ENCODE measurements around the gene UBL4B.

UBL4B gene

DNA sequence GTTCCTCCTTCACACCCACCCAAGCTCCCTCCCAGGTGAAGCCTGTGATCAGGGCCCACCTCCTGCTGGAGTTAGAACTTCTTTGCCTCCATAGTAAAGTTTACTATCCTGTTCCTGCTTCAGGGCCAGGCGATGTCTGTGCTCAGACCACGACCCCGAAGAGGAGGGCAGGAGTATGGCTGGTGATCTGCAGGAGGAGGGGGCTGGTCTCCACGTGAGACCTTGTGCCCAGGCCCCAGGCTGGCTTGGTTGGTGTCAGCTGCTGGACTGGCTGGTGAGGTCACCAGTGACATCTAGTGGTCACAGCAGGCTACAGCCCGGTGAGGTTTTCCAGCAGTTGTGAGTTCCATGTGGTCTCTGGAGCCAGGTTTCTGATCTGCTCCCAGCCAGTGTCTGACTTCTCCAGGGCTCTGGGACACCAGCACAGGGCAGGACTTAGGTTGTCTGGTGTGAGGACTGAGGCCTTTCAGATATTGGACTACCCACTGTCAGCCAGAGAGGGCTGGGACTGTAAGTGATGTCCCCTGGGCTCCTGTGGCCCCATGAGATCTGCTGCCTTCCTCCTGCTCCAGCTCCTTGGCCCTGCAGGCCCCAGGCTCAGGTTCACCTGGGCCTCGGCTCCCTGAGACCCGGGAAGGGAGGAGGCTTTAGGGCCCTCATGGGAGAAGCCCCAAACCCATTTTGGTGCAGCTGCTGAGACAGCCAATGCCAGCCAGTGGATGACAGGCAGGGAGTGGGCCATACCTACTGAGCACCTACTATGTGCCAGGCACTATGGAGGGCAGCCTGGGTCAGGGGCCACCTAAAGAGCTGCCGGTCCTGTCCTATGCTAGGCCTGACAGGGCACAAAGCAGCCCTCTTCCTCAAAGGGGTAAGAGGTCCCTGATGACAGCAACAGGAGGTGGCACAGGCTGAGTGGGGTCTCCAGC, 6.0 kb upstream of the UBL4B start:
- no peak overlapping the region for H3K27ac ChIP-seq (ENCODE audit: low read length, poor library complexity, severe bottlenecking)
- H3K9me3 ChIP-seq (ENCODE audit: control insufficient read depth, low read length) = no peaks in the 10 kb centered on the region
- no peak overlapping the region for H3K14ac ChIP-seq (ENCODE audit: low read length in 2 of 2)
- no peak overlapping the region for H2BK120ac ChIP-seq (ENCODE audit: low read depth, low read length)
- no peak overlapping the region for H3K23ac ChIP-seq (ENCODE audit: low read length in 2 of 2)
- H3K9ac ChIP-seq (ENCODE audit: low read length) = no peak overlapping the region
- H3K36me3 ChIP-seq (ENCODE audit: control insufficient read depth in 1 of 2, insufficient read depth in 2 of 2, low read depth in 1 of 2, low read length in 2 of 2) = no peaks in the 10 kb centered on the region
- no peaks in the 10 kb centered on the region for H3K4me1 ChIP-seq (ENCODE audit: control insufficient read depth, insufficient read depth, low read depth, low read length)
- H3K4me2 ChIP-seq (ENCODE audit: low read length, poor library complexity, severe bottlenecking) = no peak overlapping the region
- peaks cover 15 to 73% of the 10 kb centered on the region in 2 experiments for H3K27me3 ChIP-seq (ENCODE audit: control insufficient read depth in 1 of 2, insufficient read depth in 1 of 2, low read length in 2 of 2)
- H3K18ac ChIP-seq (ENCODE audit: low read depth in 1 of 2, low read length in 2 of 2) = no peak overlapping the region
- H3K4me3 ChIP-seq (ENCODE audit: insufficient read depth in 1 of 2, low read depth in 1 of 2, low read length in 2 of 2) = no peak overlapping the region
- H4K91ac ChIP-seq (ENCODE audit: low read length) = no peak overlapping the region
- no peak overlapping the region for H2BK12ac ChIP-seq (ENCODE audit: low read length in 2 of 2)
- H2BK15ac ChIP-seq (ENCODE audit: low read depth, poor library complexity, severe bottlenecking) = no peak overlapping the region
- no peak overlapping the region for H4K8ac ChIP-seq (ENCODE audit: low read length)
- H2BK5ac ChIP-seq (ENCODE audit: low read depth, low read length, poor library complexity, severe bottlenecking) = no peak overlapping the region
- peak; percentile 70 for DNase-seq
- H3K4ac ChIP-seq (ENCODE audit: low read depth in 1 of 2, low read length in 2 of 2) = no peak overlapping the region
- H2AK5ac ChIP-seq (ENCODE audit: low read length, severe bottlenecking) = no peak overlapping the region
- H2AFZ ChIP-seq (ENCODE audit: low read depth, low read length) = no peak overlapping the region
- 19% methylated on average over 8 of the region's 8 CpGs for WGBS
- no peaks in the 10 kb centered on the region for H3K79me1 ChIP-seq (replicated peaks; ENCODE audit: low read length, poor library complexity, severe bottlenecking)

DNA sequence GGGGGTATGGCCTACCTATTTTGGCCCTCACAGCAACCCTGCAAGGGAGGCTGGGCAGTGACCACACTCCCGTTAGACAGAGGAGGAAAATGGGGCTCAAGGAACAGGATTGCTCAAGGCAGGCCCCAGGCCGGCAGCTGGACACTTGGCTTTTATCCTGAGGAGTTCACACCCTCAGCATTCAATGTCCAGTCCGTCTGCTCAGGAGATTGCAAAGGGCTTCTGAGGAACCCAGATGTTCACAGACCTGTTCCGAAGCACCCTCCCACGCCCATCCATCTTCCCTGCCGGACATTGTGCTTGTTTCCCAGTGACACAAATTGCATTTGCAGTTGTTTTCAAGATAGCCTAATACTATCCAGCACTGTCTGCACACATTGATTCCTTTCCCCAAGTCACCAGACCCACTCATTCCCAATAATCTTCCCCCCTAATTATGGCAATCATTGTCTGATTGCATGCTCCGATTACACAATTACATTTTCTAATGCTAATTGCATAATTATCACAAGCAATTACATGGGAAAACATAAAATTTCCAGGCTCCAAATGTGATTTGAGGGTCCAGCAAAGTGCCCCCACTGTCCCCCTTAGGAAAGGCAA, 4.3 kb upstream of the UBL4B start:
- Histone ChIP-seq H4K8ac (ENCODE audit: low read length) (no peak overlapping the region), H3K14ac (ENCODE audit: low read length in 2 of 2) (no peak overlapping the region), H2BK120ac (ENCODE audit: low read depth, low read length) (no peak overlapping the region), H3K36me3 (ENCODE audit: control insufficient read depth in 1 of 2, insufficient read depth in 2 of 2, low read depth in 1 of 2, low read length in 2 of 2) (no peaks in the 10 kb centered on the region), H3K27me3 (ENCODE audit: control insufficient read depth in 1 of 2, insufficient read depth in 1 of 2, low read length in 2 of 2) (peaks cover 20 to 75% of the 10 kb centered on the region in 2 experiments), H3K9me3 (ENCODE audit: control insufficient read depth, low read length) (no peaks in the 10 kb centered on the region), H3K9ac (ENCODE audit: low read length) (no peak overlapping the region), H3K23ac (ENCODE audit: low read length in 2 of 2) (no peak overlapping the region), H3K4me1 (ENCODE audit: control insufficient read depth, insufficient read depth, low read depth, low read length) (no peaks in the 10 kb centered on the region), H2BK5ac (ENCODE audit: low read depth, low read length, poor library complexity, severe bottlenecking) (no peak overlapping the region), H3K4me3 (ENCODE audit: insufficient read depth in 1 of 2, low read depth in 1 of 2, low read length in 2 of 2) (no peak overlapping the region), H2BK15ac (ENCODE audit: low read depth, poor library complexity, severe bottlenecking) (no peak overlapping the region), H2BK12ac (ENCODE audit: low read length in 2 of 2) (no peak overlapping the region), H2AK5ac (ENCODE audit: low read length, severe bottlenecking) (no peak overlapping the region), H3K18ac (ENCODE audit: low read depth in 1 of 2, low read length in 2 of 2) (no peak overlapping the region), H3K4me2 (ENCODE audit: low read length, poor library complexity, severe bottlenecking) (no peak overlapping the region), H2AFZ (ENCODE audit: low read depth, low read length) (no peak overlapping the region), H4K91ac (ENCODE audit: low read length) (no peak overlapping the region), H3K4ac (ENCODE audit: low read depth in 1 of 2, low read length in 2 of 2) (no peak overlapping the region), H3K79me1 (replicated peaks; ENCODE audit: low read length, poor library complexity, severe bottlenecking) (no peaks in the 10 kb centered on the region), H3K27ac (ENCODE audit: low read length, poor library complexity, severe bottlenecking) (no peak overlapping the region)
- 68% methylated on average over 7 of the region's 7 CpGs for WGBS
- no peak for DNase-seq

DNA sequence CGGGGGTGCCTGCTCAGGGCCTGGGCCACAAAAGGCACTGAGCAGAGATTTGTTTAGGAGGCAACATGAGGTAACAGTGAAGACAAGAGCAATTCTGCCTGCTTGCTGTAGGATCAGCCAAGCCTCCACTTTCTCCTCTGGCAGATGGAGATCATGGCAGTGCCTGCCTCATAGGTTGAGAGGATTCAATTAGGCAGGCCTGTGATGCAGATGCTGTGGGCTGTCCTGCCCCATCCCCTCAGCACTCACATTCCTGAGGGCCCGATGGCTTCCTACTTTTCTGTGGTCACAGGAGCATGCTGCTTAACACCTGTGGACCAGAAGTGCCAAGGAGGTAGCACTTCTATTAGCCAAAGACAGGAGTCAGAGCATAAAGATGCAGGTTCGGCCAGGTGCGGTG, 1.2 kb upstream of the UBL4B start:
- Histone ChIP-seq H3K4ac (ENCODE audit: low read depth in 1 of 2, low read length in 2 of 2) (no peak overlapping the region), H3K9ac (ENCODE audit: low read length) (no peak overlapping the region), H3K23ac (ENCODE audit: low read length in 2 of 2) (no peak overlapping the region), H2AFZ (ENCODE audit: low read depth, low read length) (no peak overlapping the region), H3K18ac (ENCODE audit: low read depth in 1 of 2, low read length in 2 of 2) (no peak overlapping the region), H2AK5ac (ENCODE audit: low read length, severe bottlenecking) (no peak overlapping the region), H2BK5ac (ENCODE audit: low read depth, low read length, poor library complexity, severe bottlenecking) (no peak overlapping the region), H2BK15ac (ENCODE audit: low read depth, poor library complexity, severe bottlenecking) (no peak overlapping the region), H2BK120ac (ENCODE audit: low read depth, low read length) (no peak overlapping the region), H2BK12ac (ENCODE audit: low read length in 2 of 2) (no peak overlapping the region), H3K79me1 (replicated peaks; ENCODE audit: low read length, poor library complexity, severe bottlenecking) (no peaks in the 10 kb centered on the region), H3K36me3 (ENCODE audit: control insufficient read depth in 1 of 2, insufficient read depth in 2 of 2, low read depth in 1 of 2, low read length in 2 of 2) (no peaks in the 10 kb centered on the region), H4K91ac (ENCODE audit: low read length) (no peak overlapping the region), H3K4me3 (ENCODE audit: insufficient read depth in 1 of 2, low read depth in 1 of 2, low read length in 2 of 2) (no peak overlapping the region), H3K14ac (ENCODE audit: low read length in 2 of 2) (no peak overlapping the region), H3K4me1 (ENCODE audit: control insufficient read depth, insufficient read depth, low read depth, low read length) (no peaks in the 10 kb centered on the region), H3K9me3 (ENCODE audit: control insufficient read depth, low read length) (no peaks in the 10 kb centered on the region), H3K4me2 (ENCODE audit: low read length, poor library complexity, severe bottlenecking) (no peak overlapping the region), H4K8ac (ENCODE audit: low read length) (no peak overlapping the region), H3K27me3 (ENCODE audit: control insufficient read depth in 1 of 2, insufficient read depth in 1 of 2, low read length in 2 of 2) (peaks cover 34 to 86% of the 10 kb centered on the region in 2 experiments), H3K27ac (ENCODE audit: low read length, poor library complexity, severe bottlenecking) (no peak overlapping the region)
- no peak for DNase-seq
- 86% methylated on average over 4 of the region's 4 CpGs for WGBS

DNA sequence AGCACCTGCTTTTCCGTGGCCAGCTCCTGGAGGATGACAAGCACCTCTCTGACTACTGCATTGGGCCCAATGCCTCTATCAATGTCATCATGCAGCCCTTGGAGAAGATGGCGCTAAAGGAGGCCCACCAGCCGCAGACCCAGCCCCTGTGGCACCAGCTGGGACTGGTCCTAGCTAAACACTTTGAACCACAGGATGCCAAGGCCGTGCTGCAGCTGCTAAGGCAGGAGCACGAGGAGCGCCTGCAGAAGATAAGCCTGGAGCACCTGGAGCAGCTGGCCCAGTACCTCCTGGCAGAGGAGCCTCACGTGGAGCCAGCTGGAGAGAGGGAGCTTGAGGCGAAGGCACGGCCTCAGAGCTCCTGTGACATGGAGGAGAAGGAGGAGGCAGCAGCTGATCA, 413 bp downstream of the UBL4B start:
- Histone ChIP-seq H3K4me3 (ENCODE audit: insufficient read depth in 1 of 2, low read depth in 1 of 2, low read length in 2 of 2) (no peak overlapping the region), H2BK12ac (ENCODE audit: low read length in 2 of 2) (no peak overlapping the region), H3K4me1 (ENCODE audit: control insufficient read depth, insufficient read depth, low read depth, low read length) (no peaks in the 10 kb centered on the region), H4K8ac (ENCODE audit: low read length) (no peak overlapping the region), H2AK5ac (ENCODE audit: low read length, severe bottlenecking) (no peak overlapping the region), H2BK15ac (ENCODE audit: low read depth, poor library complexity, severe bottlenecking) (no peak overlapping the region), H3K9ac (ENCODE audit: low read length) (no peak overlapping the region), H3K9me3 (ENCODE audit: control insufficient read depth, low read length) (no peaks in the 10 kb centered on the region), H3K27ac (ENCODE audit: low read length, poor library complexity, severe bottlenecking) (no peak overlapping the region), H3K4ac (ENCODE audit: low read depth in 1 of 2, low read length in 2 of 2) (no peak overlapping the region), H3K23ac (ENCODE audit: low read length in 2 of 2) (peak overlapping the region in 1 of 2 experiments; percentile 9), H3K14ac (ENCODE audit: low read length in 2 of 2) (no peak overlapping the region), H4K91ac (ENCODE audit: low read length) (no peak overlapping the region), H3K36me3 (ENCODE audit: control insufficient read depth in 1 of 2, insufficient read depth in 2 of 2, low read depth in 1 of 2, low read length in 2 of 2) (no peaks in the 10 kb centered on the region), H2AFZ (ENCODE audit: low read depth, low read length) (no peak overlapping the region), H3K79me1 (replicated peaks; ENCODE audit: low read length, poor library complexity, severe bottlenecking) (no peaks in the 10 kb centered on the region), H2BK5ac (ENCODE audit: low read depth, low read length, poor library complexity, severe bottlenecking) (no peak overlapping the region), H3K27me3 (ENCODE audit: control insufficient read depth in 1 of 2, insufficient read depth in 1 of 2, low read length in 2 of 2) (peaks cover 34 to 75% of the 10 kb centered on the region in 2 experiments), H2BK120ac (ENCODE audit: low read depth, low read length) (no peak overlapping the region), H3K4me2 (ENCODE audit: low read length, poor library complexity, severe bottlenecking) (no peak overlapping the region), H3K18ac (ENCODE audit: low read depth in 1 of 2, low read length in 2 of 2) (no peak overlapping the region)
- WGBS = 84% methylated on average over 9 of the region's 9 CpGs
- DNase-seq = no peak

All from mesenchymal stem cell (in vitro differentiated cells and primary cell).